PC-9 (cell line): Measurements from ENCODE around the gene SIT1. TPM values are rescaled to one million over a fixed set of nuclear protein-coding genes. Genes with fewer than 3 reads are reported as not detected.

ENCODE experiments used
- BruUV-seq: library from RNA; stranded (reverse); fragments of 400-500 nt; replicated peaks from 2 replicates; lab custom pipeline; 2021; lab: Mats Ljungman, UMichigan
- CTCF ChIA-PET: fragments of 300-600 bp; sonication (Branson Sonifier 250); formaldehyde crosslinking; loops from one replicate; lab custom pipeline; 2022; ENCODE audit warnings: antibody characterized with exemption; lab: Charles Lee
- POLR2A ChIA-PET: fragments of 300-600 bp; sonication (Branson Sonifier 250); formaldehyde crosslinking; loops from one replicate; lab custom pipeline; 2022; ENCODE audit warnings: antibody characterized with exemption; ENCODE audit not compliant: unreplicated experiment; lab: Charles Lee
- DNase-seq, 2 experiments: peaks; one replicate each; pipeline versions ENCODE4 v3.0.0 to v3.0.0-alpha.2; 2015 to 2022; ENCODE audit warnings: mixed read lengths in 1 of 2
- H2AFZ ChIP-seq: fragments of 200-600 bp; sonication (generic); 2 replicates; pipeline ENCODE4 v1.8.1; 2017; ENCODE audit warnings: antibody characterized with exemption
- H3F3A ChIP-seq: fragments of 200-600 bp; sonication (generic); 2 replicates; pipeline ENCODE4 v1.8.1; 2017; ENCODE audit warnings: antibody characterized with exemption, mild to moderate bottlenecking, low read depth; ENCODE audit not compliant: insufficient read depth
- H3K27ac ChIP-seq: fragments of 200-600 bp; sonication (generic); 2 replicates; pipeline ENCODE4 v1.6.1; 2016; ENCODE audit warnings: mixed run types
- H3K27me3 ChIP-seq: fragments of 200-600 bp; sonication (generic); 2 replicates; pipeline ENCODE4 v1.6.1; 2016; ENCODE audit warnings: low read depth, mixed run types; ENCODE audit not compliant: insufficient read depth
- H3K36me3 ChIP-seq: fragments of 200-600 bp; sonication (generic); 2 replicates; pipeline ENCODE4 v1.6.1; 2016; ENCODE audit warnings: low read depth, mixed run types
- H3K4me1 ChIP-seq: fragments of 200-600 bp; sonication (generic); replicated peaks from 2 replicates; pipeline ENCODE4 v1.6.1; 2016; ENCODE audit warnings: mixed run types; ENCODE audit not compliant: insufficient read depth
- H3K4me2 ChIP-seq: fragments of 200-600 bp; sonication (generic); 2 replicates; pipeline ENCODE4 v1.6.1; 2017; ENCODE audit warnings: mixed run types
- H3K4me3 ChIP-seq: fragments of 200-600 bp; sonication (generic); 2 replicates; pipeline ENCODE4 v1.6.1; 2016; ENCODE audit warnings: mixed run types
- H3K79me2 ChIP-seq: fragments of 200-600 bp; sonication (generic); 2 replicates; pipeline ENCODE4 v1.6.1; 2017; ENCODE audit warnings: low read depth, mixed run types
- H3K9me2 ChIP-seq: fragments of 200-600 bp; sonication (generic); 2 replicates; pipeline ENCODE4 v1.8.1; 2017; ENCODE audit warnings: mild to moderate bottlenecking; ENCODE audit not compliant: insufficient read depth
- H3K9me3 ChIP-seq: fragments of 200-600 bp; sonication (generic); 2 replicates; pipeline ENCODE4 v1.8.1; 2016; ENCODE audit warnings: low read depth; ENCODE audit not compliant: insufficient read depth
- H4K20me1 ChIP-seq: fragments of 200-600 bp; sonication (generic); 2 replicates; pipeline ENCODE4 v1.8.1; 2017; ENCODE audit not compliant: insufficient read depth
- CTCF ChIP-seq: fragments of 200-600 bp; sonication (generic); conservative IDR thresholded peaks from 2 replicates; pipeline ENCODE4 v1.6.1; 2017; ENCODE audit warnings: mixed run types, antibody characterized with exemption, mild to moderate bottlenecking, moderate library complexity
- EZH2 ChIP-seq: fragments of 200-600 bp; sonication (generic); IDR thresholded peaks from 2 replicates; pipeline ENCODE4 v1.8.0; 2017; ENCODE audit warnings: antibody characterized with exemption, low read depth
- intact Hi-C: fragments of 100-400 bp; cut with micrococcal nuclease; formaldehyde crosslinking; loops from one replicate; pipeline ENCODE4 v1.10.0; 2022; ENCODE audit not compliant: unreplicated experiment
- total RNA-seq: library from RNA; stranded (reverse); gene quantifications from 2 replicates; pipeline ENCODE4 v1.2.3, GENCODE V29; 2021

Gene SIT1
- total RNA-seq, 1 experiment from 2014 or later: not detected

GRCh38 chr9:35675732-35676392 lies 25.1 kb upstream of the SIT1 start:
- BruUV-seq: no TSS peak
- intact Hi-C loops: no loop called here
- no peaks in the 10 kb centered on the region for H4K20me1 ChIP-seq
- H3K27ac ChIP-seq: no peak overlapping the region
- H3F3A ChIP-seq: peaks cover 5% of the 10 kb centered on the region; the same call in 1 of the 2 replicates
- no peaks in the 10 kb centered on the region for H3K9me2 ChIP-seq
- POLR2A ChIA-PET: no interaction called here
- no peak overlapping the region for H3K4me2 ChIP-seq
- no peak for TF ChIP-seq CTCF
- no peak for TF ChIP-seq EZH2
- H3K4me1 ChIP-seq: peaks cover 13% of the 10 kb centered on the region
- no peak for DNase-seq
- H2AFZ ChIP-seq: no peak overlapping the region
- H3K9me3 ChIP-seq: no peaks in the 10 kb centered on the region
- CTCF ChIA-PET: no interaction called here
- no peaks in the 10 kb centered on the region for H3K79me2 ChIP-seq
- H3K4me3 ChIP-seq: no peak overlapping the region
- H3K27me3 ChIP-seq: no peaks in the 10 kb centered on the region
- H3K36me3 ChIP-seq: no peaks in the 10 kb centered on the region

GRCh38 chr9:35675204-35675603 lies 24.5 kb upstream of the SIT1 start:
- Histone ChIP-seq H3F3A (peaks cover 5% of the 10 kb centered on the region; the same call in 1 of the 2 replicates), H3K27ac (no peak overlapping the region), H4K20me1 (no peaks in the 10 kb centered on the region), H3K4me1 (peaks cover 13% of the 10 kb centered on the region), H3K9me2 (no peaks in the 10 kb centered on the region), H3K27me3 (no peaks in the 10 kb centered on the region), H3K79me2 (no peaks in the 10 kb centered on the region), H2AFZ (no peak overlapping the region), H3K36me3 (no peaks in the 10 kb centered on the region), H3K9me3 (no peaks in the 10 kb centered on the region), H3K4me3 (no peak overlapping the region), H3K4me2 (no peak overlapping the region)
- BruUV-seq: no TSS peak
- no peak for TF ChIP-seq CTCF
- TF ChIP-seq EZH2: no peak
- intact Hi-C loops: no loop called here
- CTCF ChIA-PET: no interaction called here
- no peak for DNase-seq
- POLR2A ChIA-PET: no interaction called here

GRCh38 chr9:35674025-35674361 lies 23.3 kb upstream of the SIT1 start:
- H3K4me3 ChIP-seq: no peak overlapping the region
- DNase-seq: no peak
- CTCF ChIA-PET: interaction anchor here (0.8 kb wide), 1 partner anchor 17 kb away, joined by 6 read pairs; no protein-coding TSS in a partner anchor
- H3K4me2 ChIP-seq: peak overlapping the region; percentile 61
- no TSS peak for BruUV-seq
- H3K79me2 ChIP-seq: no peaks in the 10 kb centered on the region
- peaks cover 13% of the 10 kb centered on the region for H3K4me1 ChIP-seq
- no peak overlapping the region for H3K27ac ChIP-seq
- no peaks in the 10 kb centered on the region for H3K27me3 ChIP-seq
- intact Hi-C loops: no loop called here
- no peaks in the 10 kb centered on the region for H3K9me2 ChIP-seq
- no peaks in the 10 kb centered on the region for H3K9me3 ChIP-seq
- no peak for TF ChIP-seq CTCF
- peaks cover 5% of the 10 kb centered on the region; the same call in 1 of the 2 replicates for H3F3A ChIP-seq
- POLR2A ChIA-PET: interaction anchor here (0.5 kb wide), 1 partner anchor 25 kb away, joined by 4 read pairs; no protein-coding TSS in a partner anchor
- H4K20me1 ChIP-seq: no peaks in the 10 kb centered on the region
- no peaks in the 10 kb centered on the region for H3K36me3 ChIP-seq
- no peak overlapping the region for H2AFZ ChIP-seq
